Measurements from ENCODE around the gene IL21R.
A peak's percentile ranks its signal among the peaks of the same experiment; 100 is the strongest.
"Not testable (repeated sequence)": the region's sequence is repeated elsewhere in the genome, so short reads cannot be mapped to it uniquely, and the experiment has no call there.

Gene IL21R

DNA sequence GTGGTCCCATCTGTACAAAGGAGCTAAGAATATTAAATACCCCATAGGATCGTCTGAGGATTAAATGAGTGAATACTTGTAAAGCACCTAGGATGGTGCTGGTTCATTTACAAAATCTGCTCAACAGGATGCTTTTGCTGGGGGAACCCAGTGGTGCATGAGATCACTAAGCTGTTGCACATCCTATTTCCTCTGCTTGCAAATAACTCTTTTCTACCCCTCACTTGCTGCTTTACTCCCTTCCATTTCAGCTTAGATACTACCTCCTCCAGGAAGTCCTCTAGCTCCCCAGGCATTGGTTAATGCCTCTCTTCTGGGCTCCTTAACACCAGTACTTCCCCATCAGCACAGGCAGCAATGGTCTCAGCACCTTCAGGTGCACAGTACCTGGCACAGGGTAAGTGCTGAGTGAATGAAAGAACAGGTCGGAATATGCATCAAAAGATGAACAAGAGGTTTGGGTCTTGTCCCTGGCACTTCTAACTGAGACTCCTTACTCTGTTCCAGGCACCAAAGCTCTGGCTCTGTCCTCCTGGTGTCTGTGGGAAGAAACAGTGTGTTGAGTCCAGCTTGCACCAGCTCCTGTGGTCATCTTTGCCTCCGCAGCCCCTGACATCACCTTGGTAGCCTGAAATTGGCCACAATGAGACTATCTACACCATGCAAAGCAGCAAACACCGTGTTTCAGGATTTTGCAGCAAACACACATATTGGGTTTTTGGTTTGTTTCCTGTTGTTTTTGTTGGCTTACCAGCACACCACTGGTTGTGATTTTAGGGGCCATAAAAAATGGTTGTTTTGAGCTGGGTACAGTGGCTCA is 24.1 kb upstream of the IL21R start:
- no peak for DNase-seq

DNA sequence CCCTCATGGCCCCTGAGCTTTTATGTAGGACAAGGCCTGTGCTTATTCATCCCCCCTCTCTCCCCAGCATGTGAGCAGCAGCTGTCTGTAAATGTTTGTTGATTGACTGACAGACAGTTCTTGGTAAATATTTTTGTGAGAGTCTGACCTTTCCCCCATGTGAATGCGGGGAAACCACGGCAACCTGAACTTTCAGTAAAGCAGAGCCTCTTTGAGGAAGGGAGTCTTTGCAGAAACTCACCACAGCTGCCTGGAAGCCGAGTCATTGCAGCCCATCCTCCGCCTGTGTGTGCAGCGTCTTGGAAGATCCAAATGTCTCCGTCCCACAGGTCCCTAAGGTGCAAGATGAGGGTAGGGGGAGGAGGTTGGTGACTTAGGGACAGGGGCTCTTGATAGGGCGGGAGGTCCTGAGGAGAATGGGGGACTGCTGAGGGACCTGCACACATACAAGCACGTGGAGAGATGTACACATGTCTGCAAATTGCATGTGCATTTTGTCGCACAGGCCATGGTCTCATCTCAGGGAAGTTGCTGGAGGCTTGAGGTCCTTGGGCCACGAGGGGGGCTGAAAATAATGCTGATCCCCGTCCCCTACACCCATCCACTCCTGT is 23.0 kb upstream of the IL21R start:
- no peak for DNase-seq

DNA sequence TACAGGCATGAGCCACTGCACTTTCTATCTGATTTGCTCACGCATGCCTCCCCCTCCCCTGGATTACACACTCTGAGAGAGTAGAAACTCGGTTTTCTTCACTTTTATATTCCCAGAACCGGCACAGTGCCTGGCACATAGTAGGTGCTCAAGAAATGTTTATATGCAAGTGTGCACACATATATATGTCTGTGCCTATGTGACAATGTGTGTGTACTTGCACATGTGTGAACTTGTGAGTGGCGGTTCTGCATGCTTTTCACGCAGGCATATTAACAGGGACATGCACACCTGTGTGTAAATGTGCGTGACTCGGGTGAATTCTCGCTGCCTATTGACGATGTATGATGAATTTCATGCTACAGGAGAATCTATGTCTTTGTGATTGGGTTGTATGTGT is 22.1 kb upstream of the IL21R start:
- no peak for DNase-seq

DNA sequence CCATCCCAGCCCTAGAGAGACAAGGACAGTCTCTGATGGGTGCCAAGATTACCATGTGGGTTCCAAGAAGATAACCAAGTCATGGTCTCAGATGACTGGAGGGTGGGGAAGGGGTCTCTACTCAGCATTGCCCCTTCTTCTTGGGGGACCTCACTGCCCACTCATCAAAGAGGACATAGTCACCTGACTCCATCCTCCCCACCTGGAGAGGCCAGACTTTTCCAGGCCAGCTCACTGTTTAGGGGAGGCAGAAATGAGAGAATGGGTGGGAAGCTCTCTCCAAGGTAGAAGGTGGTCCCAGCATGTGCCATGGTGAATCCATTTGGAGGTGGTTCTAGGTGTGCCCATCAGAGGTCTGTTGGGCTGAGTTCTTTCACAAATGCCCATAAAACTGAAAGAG is 20.7 kb upstream of the IL21R start:
- no peak for DNase-seq

DNA sequence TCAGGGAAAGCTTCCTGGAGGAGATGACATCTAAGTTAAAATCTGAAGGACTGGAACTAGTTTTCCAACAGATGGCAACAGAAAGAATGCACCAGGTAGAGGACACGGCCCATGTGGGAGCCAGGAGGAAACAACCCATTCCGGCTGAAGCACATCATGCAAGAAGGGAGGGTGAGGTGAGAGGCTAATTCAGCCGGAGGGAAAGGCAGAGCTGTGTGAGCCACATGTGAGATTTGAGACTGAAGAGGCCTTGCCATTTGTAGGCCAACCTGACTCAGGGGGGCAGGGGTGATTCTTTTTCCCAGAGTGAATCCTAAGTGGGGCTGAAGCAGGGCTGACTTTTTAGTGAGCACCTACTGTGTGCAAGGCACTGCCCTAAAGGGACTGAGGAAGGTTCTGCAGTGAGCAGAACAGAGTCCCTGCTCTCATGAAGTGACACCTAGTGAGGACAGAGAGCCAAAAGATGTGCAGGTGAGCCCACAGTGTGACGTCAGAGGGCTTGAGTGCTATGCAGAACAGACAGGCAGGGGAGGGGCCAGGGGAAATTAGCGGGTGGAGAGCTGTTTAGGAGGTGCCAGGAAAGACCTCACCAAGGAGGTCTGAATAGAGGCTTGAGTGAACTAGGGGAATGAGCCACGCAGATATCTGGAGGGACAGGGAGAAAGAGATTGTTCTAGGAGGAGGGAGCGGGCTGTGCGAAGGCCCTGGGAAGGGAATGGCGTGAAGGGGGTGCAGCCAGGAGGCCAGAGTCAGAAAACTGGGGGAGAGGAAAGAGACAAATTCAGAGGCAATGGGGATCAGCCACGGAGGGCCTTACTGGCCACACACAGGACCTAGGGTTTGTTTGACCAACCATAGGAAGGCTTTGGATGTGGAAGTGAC is 19.8 kb upstream of the IL21R start:
- no peak for DNase-seq

DNA sequence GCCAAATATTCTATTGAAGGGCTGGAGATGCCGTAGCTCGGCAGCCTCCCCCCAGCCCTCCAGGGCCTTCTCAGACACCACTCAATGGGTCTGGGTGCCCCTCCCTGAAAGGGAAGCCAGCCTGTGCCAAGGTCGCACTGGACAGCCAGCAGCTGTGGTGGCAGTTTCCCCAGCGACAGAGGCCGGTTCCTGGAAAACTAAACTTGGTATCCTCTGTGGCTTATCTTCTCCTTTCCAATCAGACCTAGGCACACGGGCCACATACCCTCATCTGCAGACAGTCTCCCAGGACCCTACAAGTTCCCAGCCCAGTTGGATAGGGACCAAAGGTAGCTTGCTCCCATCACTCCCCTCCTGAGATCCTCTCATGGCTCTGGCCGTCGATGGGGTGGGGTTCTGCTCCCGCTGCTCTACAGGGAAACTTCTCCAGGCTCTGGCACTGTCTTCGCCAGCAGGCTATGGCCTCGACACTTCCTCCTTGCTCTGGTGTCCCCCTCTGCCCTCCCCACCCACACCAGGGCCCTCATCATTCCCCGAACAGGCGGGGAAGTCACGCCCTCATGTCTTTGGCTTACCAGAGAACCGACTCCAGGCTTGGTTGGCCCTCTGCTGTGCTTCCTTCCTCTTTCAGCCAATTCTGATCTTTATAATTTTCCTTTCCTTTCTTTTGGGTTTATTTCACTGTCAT is 18.3 kb upstream of the IL21R start:
- no peak for DNase-seq

DNA sequence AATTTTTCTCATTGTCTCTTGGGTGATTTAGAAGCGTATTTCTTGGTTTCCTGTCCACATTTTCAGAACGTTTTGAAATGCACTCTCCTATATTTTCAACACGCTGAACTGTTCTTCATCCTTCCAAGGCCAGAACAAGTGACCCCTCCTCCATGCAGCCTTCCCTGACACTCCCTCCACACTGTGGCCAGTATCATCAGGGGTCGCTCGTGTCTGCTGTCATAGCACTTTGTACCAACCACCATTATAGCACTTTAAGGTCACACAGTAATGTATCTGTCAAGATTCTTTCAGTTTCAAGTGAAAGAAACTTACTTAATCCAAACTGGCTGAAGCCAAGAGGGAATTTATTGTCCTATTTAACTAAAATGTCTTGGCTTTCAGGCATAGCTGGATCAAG is 17.5 kb upstream of the IL21R start:
- no peak for DNase-seq

DNA sequence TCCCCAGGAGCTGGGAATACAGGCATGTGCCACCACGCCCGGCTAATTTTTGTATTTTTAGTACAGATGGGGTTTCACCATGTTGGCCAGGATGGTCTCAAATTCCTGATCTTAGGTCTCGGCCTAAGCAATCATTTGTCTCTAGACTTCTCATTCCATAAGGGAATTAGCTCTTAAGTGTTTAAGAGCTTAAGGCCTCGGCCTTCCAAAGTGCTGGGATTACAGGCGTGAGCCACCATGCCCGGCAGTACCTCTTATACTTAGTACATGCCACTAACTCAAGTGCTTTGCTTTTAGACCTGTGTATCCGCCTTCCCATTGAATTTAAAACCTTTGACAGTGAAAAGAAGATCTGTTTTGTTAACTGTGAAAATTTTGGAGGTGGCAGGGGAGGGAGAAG is 16.6 kb upstream of the IL21R start:
- no peak for DNase-seq

DNA sequence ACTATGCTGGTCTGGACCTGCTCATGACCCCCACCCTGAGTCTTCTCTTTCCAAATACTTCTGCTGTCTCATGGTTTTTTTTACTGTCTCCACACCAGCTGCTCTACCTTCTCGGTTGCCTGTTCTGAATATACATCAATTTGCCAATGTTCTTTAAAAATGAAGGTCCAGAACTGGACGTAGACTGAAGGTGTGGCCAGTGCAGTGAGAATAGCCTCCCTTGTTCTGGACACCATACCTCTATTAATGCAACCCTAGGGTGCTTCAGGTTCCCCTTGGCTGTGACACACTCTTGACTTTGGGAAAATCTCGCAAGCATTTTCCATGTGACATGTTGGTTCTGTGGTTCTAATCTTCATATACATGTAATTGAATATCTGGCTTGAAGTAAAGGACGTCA is 15.3 kb upstream of the IL21R start:
- no peak for DNase-seq

DNA sequence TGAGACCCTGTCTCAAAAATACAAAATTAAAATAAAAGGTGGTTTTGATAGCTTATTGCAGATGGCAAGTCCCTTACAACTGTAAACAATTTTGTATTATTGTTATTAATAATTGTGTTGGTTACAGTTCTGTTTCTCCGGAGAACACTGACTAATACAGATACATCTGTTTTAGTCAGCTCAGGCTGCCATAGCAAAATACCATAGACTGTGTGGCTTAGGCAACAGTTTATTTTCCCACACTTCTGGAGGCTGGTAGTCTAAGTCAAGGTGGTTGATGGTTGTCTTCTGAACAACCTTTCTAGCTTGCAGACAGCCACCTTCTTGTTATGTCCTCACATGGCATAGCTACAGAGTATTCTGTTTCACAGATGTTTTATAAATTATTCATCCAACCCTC is 14.2 kb upstream of the IL21R start:
- no peak for DNase-seq

DNA sequence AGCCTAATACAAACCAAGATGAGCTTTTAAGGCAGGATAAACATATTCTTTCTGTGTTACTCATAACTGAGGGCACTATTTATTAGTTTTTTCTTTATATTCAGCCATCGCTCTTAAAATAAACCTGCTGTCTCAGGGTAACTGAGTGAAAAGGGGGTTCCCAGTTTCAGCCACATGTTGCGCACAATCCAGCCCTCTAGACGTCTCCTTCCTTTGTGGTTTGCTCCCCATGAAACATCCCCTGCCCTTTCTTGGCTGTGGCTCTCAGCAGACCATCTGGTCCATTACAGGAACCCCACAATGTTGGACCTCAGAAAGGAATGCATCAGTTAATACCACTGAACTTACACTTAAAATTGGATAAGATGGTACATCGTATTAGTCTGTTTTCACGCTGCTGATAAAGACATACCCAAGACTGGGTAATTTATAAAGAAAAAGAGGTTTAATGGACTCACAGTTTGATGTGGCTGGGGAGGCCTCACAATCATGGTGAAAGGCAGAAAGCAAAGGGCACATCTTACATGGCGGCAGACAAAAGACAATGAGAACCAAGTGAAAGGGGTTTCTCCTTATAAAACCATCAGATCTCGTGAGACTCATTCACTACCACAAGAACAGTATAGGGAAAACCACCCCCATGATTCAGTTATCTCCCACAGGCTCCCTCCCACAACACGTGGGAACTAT is 12.6 kb upstream of the IL21R start:
- DNase-seq, result no peak

DNA sequence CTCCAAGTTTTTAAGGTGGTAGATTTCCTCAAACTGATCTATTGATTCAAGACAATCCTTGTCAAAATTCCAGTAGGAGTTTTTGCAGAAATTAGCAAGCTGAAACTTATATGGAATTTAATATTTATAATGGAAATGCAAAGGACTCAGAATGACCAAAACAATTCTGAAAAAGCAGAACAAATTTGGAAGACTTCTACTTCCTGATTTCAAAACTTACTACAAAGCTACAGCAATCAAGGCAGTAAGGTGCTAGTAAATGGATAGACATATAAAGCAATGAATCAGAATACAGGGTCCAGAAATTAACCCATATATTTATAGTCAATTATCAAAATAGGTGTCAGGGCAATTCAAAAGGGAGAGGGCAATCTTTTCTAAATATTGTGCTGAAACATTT is 11.8 kb upstream of the IL21R start:
- no peak for DNase-seq

DNA sequence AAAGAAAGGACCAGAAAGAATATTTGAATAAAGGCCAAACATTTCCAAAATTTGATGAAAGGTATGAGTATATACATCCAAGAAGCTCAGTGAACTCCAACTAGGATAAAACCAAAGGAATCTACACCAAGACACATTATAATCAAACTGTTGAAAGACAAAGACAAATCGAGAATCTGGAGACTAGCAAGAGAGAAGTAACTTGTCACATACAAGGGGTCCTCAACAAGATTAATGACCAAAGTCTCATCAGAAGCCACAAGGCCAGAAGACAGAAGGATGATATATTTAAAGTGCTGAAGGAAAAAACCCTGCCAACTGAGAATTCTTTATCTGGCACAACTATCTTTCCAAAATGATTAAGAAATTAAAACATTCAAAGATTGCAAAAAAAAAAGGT is 9.3 kb upstream of the IL21R start:
- DNase-seq, result no peak

DNA sequence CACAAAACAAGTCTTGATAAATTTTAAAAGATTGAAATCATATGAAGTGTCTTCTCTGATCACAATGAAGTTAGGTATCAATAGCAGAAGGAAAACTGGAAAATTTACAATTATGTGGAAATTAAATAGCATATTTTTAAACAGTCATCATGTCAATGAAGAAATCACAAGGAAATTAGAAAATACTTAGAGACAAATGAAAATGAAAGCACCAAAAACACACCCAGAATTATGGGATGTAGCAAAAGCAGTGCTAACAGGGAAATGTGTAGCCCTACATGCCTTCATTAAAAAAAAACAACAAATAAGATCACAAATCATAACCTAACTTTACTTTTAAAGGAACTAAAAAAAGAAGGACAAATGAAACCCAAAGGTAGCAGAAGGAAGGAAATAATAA is 7.5 kb upstream of the IL21R start:
- DNase-seq, result no peak

DNA sequence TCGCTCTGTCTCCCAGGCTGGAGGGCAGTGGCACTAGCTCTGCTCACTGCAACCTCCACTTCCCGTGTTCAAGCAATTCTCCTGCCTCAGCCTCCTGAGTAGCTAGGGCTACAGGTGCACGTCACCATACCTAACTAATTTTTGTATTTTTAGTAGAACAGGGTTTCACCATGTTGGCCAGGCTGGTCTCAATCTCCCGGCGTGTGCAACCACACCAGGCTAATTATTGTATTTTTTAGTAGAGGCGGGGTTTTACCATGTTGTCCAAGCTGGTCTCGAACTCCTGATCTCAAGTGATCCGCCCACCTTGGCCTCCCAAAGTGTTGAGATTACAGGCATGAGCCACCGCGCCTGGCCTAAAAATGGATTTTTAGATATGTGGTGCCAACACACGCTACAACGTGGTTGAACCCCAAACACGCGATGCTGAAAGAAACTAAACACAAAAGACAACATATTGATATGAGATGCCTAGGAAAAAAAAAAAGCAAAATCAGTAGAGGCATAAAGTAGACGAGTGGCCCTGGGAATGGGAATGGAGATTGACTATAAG is 3.6 kb upstream of the IL21R start:
- DNase-seq, result not testable (repeated sequence)

DNA sequence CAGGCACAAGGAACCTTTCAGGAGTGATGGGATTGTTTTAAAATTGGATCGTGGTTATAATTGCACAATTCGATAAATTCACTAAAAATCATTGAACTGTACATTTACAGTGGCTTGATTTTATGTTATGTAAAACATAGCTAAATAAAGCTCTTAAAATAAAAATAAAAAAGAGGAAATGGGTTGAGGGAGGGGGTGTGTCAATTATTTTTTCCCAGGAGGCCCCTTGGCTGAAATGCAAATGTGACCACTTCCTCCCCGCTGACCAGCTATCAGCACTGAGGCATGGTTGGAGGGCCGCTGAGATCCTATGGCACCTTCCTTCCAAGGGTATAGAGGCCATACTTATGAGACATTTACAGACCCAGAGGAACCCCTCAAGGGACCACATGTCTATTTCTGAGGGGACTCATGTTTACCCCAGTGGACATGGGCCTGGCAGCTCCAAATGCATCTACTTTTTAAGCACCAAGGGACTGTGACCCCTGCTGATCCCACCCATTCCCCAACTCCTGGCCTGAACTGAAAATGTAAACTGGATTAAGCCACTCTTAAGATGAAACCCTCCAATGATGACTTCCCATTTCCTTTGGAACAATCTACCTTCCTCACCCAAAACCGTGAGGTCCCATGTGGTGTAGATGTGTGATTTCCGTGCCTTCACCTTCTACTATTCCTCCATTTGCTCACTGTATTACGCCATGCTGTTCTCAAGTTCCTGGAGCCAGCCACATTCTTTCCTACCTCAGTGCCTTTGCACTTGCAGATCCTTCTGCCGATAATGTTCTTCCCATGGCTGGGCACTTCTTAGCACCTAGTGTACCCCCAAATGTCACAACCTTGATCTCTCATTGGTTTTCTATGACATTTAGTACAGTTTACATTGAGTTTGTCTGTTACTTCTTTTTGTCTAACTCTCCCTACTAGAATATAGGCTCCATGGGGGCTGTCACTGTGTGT is 2.8 kb upstream of the IL21R start:
- no peak for DNase-seq

DNA sequence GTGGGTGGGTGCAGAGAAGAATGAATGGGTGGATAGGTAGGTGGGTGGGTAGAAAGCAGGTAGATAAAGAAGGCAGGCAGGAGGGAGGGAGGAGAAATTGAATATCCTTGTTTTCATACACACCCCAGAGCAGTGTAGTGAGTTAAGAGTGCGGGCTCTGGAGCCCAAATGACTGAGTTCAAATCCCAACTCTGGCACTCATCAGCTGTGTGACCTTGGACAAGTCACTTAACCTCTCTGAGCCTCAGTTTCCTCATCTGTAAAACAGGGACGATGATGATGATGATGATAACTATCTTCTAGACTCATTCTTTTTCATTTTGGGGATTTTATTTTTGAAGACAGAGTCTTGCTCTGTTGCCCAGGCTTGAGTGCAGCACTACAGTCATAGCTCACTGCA is 2.0 kb upstream of the IL21R start:
- no peak for DNase-seq

DNA sequence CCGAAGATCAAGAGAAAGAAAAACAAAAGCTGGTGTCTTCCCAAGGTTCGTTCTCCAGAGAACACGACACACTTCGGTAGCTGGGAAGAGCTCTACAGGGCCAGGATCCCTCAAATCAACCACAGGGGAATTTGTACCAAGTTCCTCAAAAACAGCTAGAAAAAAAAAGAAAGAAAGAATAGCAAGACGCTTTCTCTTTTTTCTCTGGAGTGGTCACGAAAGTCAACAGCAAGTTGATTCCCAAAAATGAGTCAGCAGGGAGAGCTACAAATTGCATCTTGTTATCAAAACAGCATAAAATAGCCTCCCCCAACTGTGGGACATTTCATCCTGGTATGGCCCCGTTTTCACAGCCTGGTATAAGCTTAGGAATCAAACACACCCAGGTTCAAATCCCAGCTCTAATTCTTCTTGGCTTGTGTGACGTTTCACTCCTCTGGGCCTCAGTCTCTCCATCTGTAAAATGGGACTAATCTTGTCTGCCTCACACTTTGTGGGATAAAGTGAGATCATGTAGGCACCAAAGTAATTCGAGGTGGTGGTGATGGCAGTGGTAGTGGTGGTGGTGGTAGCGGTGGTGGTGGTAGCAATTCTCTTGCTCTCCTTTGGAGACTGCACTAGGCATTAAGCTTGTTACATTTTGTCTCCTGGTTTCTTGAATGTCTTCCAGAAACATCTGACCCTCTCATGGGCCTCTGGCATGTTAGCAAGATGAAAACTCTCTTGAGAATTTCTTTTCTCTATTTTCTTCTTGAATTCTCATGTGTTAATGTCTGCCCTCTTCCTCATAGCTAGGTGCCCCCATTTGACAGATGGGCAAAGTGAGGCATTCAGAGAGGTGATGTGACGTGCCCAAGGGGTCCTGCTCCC is 988 bp upstream of the IL21R start:
- no peak for DNase-seq

DNA sequence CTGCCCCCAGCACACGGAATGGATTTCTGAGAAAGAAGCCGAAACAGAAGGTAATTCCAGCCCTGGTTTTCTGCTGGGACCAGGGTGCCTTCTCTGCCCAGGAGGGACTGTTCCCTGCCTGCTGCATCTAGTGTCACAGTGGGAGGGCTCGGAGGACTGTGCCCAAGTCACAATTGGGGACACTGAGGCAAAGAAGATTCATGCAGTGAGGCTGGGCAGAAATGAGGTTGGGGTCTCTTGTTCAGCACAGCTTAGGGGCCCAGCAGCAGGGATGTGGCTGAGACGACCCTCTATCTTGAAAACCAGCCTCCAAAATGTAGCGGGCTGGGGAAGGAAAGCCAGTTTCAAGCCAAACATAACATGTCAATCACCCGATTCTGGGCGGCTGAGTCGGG is 592 bp downstream of the IL21R start:
- DNase-seq, result no peak

DNA sequence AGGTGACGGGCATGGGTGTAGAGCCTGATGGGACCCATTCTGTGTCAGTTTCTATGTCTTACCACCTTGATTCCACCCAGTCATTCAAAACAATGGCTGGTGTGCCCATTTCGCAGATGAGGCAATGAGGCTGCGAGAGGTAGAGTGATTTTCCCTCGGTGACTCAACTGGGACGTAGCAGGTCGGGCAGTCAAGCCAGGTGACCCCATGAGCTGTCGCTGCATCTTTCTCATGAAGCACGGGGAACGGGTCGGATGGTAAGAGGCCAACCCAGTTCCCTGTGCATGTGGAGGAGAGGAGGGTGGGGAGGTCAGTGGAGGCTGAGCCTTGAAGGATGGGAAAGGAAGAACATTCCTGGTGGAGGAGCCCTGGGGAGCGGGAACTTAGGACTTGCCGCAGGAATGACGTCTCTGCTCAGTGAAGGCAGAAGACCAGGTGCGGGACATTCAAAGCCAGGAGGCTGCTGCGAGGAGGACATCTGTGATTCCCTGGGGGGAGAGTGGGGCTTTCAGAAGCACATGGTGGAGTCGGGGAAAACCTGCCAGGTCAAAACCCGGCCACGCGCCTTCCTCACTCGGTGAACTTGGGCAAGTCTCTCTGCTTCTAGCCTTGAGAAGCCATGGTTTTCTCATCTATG is 1.1 kb downstream of the IL21R start:
- peak; percentile 39 to 40 for DNase-seq
